Transverse colon (tissue), 4 donors: ENCODE results near the gene EGF. TPM values are rescaled to one million over a fixed set of nuclear protein-coding genes. Genes with fewer than 3 reads are reported as not detected.
"Not testable (repeated sequence)": the region's sequence is repeated elsewhere in the genome, so short reads cannot be mapped to it uniquely, and the experiment has no call there.

ENCODE experiments used
- DNase-seq: peaks from one replicate; pipeline ENCODE4 v3.0.0-alpha.2; 2019
- H3K27ac ChIP-seq, 4 donors: fragments of 200-600 bp; sonication (generic); 2 replicates each; pipeline ENCODE4 v1.5.1; 2016 to 2018; ENCODE audit warnings: inconsistent platforms in 4 of 4
- H3K27me3 ChIP-seq: fragments of 200-600 bp; sonication (generic); 2 replicates; pipeline ENCODE4 v1.5.1; 2017; ENCODE audit warnings: inconsistent platforms
- H3K36me3 ChIP-seq, 4 donors: fragments of 200-600 bp; sonication (generic); 2 replicates each; pipeline ENCODE4 v1.5.1; 2017 to 2019; ENCODE audit warnings: inconsistent platforms in 4 of 4
- H3K4me1 ChIP-seq, 4 donors: fragments of 200-600 bp; sonication (generic); 2 replicates each; pipeline ENCODE4 v1.5.1; 2017 to 2020; ENCODE audit warnings: inconsistent platforms in 4 of 4
- H3K4me3 ChIP-seq, 4 donors: fragments of 200-600 bp; sonication (generic); 1 replicate in 1 of 4; 2 replicates in 3 of 4; pipeline versions ENCODE4 v1.5.1 to v1.6.1; 2017 to 2019; ENCODE audit warnings: inconsistent platforms in 4 of 4
- H3K9me3 ChIP-seq, 2 donors: fragments of 200-600 bp; sonication (generic); 2 replicates each; pipeline ENCODE4 v1.5.1; 2017 to 2019; ENCODE audit warnings: inconsistent platforms in 2 of 2
- EP300 ChIP-seq: sonication (generic); formaldehyde crosslinking; IDR thresholded peaks from one replicate; pipeline ENCODE4 v1.6.1; 2017; ENCODE audit warnings: antibody characterized with exemption, low read depth
- POLR2A ChIP-seq: fragments of 450-650 bp; IDR thresholded peaks from one replicate; pipeline ENCODE4 v1.6.1; 2016; ENCODE audit warnings: antibody characterized with exemption, mild to moderate bottlenecking, moderate library complexity
- POLR2AphosphoS5 ChIP-seq, 3 donors: sonication (generic); formaldehyde crosslinking; IDR thresholded peaks; one replicate each; pipeline ENCODE4 v1.6.1; 2016; ENCODE audit warnings: antibody characterized with exemption in 3 of 3
- WGBS, 2 donors: methylation state at CpG; one replicate each; pipeline ENCODE4 v1.1.5; 2018; ENCODE audit warnings: low coverage in 1 of 2; 5-methylcytosine and 5-hydroxymethylcytosine counted together
- in situ Hi-C, 4 donors: fragments of 200-750 bp; cut with MboI; loops; one replicate each; pipeline versions ENCODE4 v1.15.0 to v1.15.1; 2017; ENCODE audit warnings: low sequenced_read_pairs in 3 of 4, low pct_ligation_motif_present in 1 of 4, low pct_unique_long_range_greater_than_20kb in 1 of 4
- intact Hi-C: fragments of 100-400 bp; cut with DNase I; formaldehyde crosslinking; loops from one replicate; pipeline ENCODE4 v1.15.1; 2023; ENCODE audit warnings: low total_unique reads
- total RNA-seq, 4 donors: library from RNA; depleted of rRNA; stranded (reverse); fragments of >200 nt; gene quantifications; one replicate each; pipeline ENCODE4 v1.1.0, GENCODE V29; 2016
- TF ChIP-seq, protein P1 (sequence below), 5 experiments: fragments of 200-600 bp in 3 of 5; fragments of 450-650 bp in 2 of 5; sonication (generic) in 3 of 5; IDR thresholded peaks; 1 replicate in 2 of 5; 2 replicates in 3 of 5; pipeline ENCODE4 v1.5.1; 2016 to 2017; ENCODE audit warnings: antibody characterized with exemption in 5 of 5, inconsistent platforms in 3 of 5, mild to moderate bottlenecking in 2 of 5, moderate library complexity in 1 of 5

EGF gene
- total RNA-seq, 4 donors from 2014 or later, result 0.79 to 3.1 (median 1.1) TPM

DNA sequence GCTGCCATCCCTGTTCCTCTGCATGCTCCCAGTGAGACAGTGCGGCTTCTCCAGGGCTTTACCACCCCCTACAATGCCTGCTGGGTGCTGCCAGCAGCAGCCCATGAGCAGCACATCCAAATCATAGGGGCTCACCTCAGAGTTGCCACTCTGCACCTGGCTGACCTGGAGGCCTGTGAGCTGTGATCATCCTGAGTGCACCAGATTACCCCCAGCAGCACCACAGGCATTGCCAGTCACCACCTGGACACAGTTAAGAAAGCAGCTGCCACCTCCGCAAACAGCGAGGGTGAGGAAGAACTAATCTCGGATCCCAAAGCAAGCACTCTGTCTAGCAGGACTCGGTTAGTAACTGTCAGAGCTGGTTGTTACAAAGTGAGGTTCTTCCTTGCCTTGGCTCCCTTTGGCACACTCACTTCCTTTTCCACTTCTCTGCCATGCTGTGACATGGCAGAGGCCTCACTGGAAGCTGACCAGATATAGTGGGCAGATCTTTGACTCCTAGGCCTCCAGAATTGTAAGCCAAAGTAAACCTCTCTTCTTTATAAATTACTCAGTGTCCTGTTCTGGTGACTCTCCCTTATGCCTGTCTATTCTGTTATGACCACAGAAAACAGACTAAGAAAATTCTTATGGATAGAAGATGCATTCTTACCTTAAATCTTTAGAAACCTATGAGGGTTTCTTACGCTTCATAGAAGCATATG lies 39.6 kb upstream of the EGF start:
- Histone ChIP-seq H3K9me3 (no peaks in the 10 kb centered on the region), H3K4me3 (no peak overlapping the region), H3K27me3 (no peaks in the 10 kb centered on the region), H3K27ac (no peak overlapping the region), H3K4me1 (no peaks in the 10 kb centered on the region), H3K36me3 (no peaks in the 10 kb centered on the region)
- in situ Hi-C loops (no loop called here), intact Hi-C loops (no loop called here)
- no peak for DNase-seq
- 95 to 100% methylated on average over 1 to 6 of the region's 6 CpGs for WGBS, 2 donors
- TF ChIP-seq, protein P1, sequence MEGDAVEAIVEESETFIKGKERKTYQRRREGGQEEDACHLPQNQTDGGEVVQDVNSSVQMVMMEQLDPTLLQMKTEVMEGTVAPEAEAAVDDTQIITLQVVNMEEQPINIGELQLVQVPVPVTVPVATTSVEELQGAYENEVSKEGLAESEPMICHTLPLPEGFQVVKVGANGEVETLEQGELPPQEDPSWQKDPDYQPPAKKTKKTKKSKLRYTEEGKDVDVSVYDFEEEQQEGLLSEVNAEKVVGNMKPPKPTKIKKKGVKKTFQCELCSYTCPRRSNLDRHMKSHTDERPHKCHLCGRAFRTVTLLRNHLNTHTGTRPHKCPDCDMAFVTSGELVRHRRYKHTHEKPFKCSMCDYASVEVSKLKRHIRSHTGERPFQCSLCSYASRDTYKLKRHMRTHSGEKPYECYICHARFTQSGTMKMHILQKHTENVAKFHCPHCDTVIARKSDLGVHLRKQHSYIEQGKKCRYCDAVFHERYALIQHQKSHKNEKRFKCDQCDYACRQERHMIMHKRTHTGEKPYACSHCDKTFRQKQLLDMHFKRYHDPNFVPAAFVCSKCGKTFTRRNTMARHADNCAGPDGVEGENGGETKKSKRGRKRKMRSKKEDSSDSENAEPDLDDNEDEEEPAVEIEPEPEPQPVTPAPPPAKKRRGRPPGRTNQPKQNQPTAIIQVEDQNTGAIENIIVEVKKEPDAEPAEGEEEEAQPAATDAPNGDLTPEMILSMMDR (IDR thresholded peaks at IDR 0.05), result no peak
- TF ChIP-seq EP300 (no peak), POLR2AphosphoS5 (IDR thresholded peaks at IDR 0.05) (no peak), POLR2A (no peak)

DNA sequence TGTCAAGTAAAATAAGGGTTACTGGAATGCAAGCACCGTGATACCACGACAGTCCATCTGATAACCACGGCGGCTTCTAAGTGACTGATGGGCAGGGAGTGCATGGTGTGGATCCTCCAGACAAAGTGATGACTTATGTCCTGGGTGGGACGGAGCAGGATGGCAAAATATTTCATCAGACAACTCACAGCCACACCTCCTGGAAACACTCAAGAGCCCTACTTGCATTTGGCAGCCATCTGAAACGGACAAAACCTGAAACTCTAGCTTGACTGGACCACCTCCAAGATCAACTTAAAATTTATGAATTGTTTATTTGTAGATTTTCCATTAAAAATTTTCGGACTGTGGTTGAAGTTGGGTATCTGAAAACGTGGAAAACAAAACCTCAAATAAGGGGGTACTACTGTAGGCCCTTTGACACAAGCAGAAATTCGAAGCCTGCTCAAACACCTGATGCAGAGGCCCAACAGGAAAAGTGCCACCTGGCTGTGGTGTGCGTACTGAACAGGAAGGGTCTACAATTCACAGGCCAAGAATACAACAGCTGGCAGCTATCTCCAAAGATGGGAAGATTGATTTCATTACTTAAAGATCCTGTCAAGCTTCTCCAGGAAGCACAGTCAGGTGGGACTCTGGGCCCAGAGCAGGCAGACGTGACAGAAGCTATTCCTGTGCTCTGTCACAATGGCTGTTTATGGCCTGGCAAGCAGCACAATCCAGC lies 38.7 kb upstream of the EGF start:
- intact Hi-C loops (no loop called here), in situ Hi-C loops (no loop called here)
- DNase-seq, result no peak
- WGBS, 2 donors, result 62% methylated on average over 11 of the region's 11 CpGs; no CpG with 5 or more reads in 1 of the 2 donors
- no peaks in the 10 kb centered on the region for H3K9me3 ChIP-seq
- no peak overlapping the region for H3K4me3 ChIP-seq
- no peaks in the 10 kb centered on the region for H3K36me3 ChIP-seq
- no peaks in the 10 kb centered on the region for H3K27me3 ChIP-seq
- TF ChIP-seq, protein P1 (IDR thresholded peaks at IDR 0.05), result no peak
- TF ChIP-seq POLR2A, result no peak
- TF ChIP-seq EP300, result no peak
- TF ChIP-seq POLR2AphosphoS5 (IDR thresholded peaks at IDR 0.05), result no peak
- no peak overlapping the region for H3K27ac ChIP-seq
- no peaks in the 10 kb centered on the region for H3K4me1 ChIP-seq

DNA sequence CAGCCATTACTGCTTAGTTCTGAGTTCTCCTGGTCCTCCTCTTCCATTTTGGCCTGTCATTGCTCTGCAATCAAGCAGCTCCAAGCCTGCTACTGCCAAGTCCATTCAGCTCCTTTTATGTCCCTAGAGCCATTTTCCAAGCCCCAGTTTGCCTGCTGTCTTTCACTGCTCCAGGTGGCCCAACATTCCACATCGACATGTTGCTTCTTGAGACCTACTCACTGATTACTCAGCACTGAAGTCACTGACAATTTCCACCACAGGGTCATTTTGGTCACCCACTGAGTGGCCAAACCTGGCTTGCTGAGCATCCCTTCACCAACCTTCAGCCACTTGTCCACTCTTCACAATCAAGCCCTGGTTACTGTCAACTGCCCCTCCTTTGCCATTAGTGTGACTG lies 37.6 kb upstream of the EGF start:
- Histone ChIP-seq H3K27me3 (no peaks in the 10 kb centered on the region), H3K27ac (no peak overlapping the region), H3K36me3 (no peaks in the 10 kb centered on the region), H3K4me1 (no peaks in the 10 kb centered on the region), H3K9me3 (no peaks in the 10 kb centered on the region), H3K4me3 (no peak overlapping the region)
- 78 to 89% methylated on average over 1 of the region's 1 CpG for WGBS, 2 donors
- no peak for TF ChIP-seq EP300
- TF ChIP-seq, protein P1 (IDR thresholded peaks at IDR 0.05), result no peak
- TF ChIP-seq POLR2A, result no peak
- no peak for TF ChIP-seq POLR2AphosphoS5 (IDR thresholded peaks at IDR 0.05)
- no peak for DNase-seq
- in situ Hi-C loops, result no loop called here
- intact Hi-C loops, result no loop called here

DNA sequence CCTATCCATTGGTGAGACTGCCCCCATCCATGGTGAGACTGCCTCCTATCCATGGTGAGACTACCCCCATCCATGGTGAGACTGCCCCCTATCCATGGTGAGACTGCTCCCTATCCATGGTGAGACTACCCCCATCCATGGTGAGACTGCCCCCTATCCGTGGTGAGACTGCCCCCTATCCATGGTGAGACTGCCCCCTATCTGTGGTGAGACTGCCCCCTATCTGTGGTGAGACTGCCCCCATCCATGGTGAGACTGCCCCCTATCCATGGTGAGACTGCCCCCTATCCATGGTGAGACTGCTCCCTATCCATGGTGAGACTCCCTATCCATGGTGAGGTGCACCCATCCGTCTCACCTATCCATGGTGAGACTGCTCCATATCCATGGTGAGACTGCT lies 37.1 kb upstream of the EGF start:
- no CpG with 5 or more reads among the region's 2 CpGs for WGBS, 2 donors
- H3K36me3 ChIP-seq, H3K9me3 ChIP-seq, DNase-seq, H3K27ac ChIP-seq, in situ Hi-C loops, H3K27me3 ChIP-seq, H3K4me1 ChIP-seq, H3K4me3 ChIP-seq, intact Hi-C loops: not testable (repeated sequence)
